GM12878 (cell line): ENCODE measurements around the gene MTMR10. TPM values are rescaled to one million over a fixed set of nuclear protein-coding genes. Genes with fewer than 3 reads are reported as not detected.

Source experiments
- ATAC-seq: fragments of 200-7000 bp; cut with Tn5 transposase; 3 replicates; pipeline ENCODE4 v1.9.1; 2020; ENCODE audit warnings: mild to moderate bottlenecking, moderate library complexity
- BruUV-seq: library from RNA; stranded (reverse); fragments of 400-500 nt; replicated peaks from 2 replicates; lab custom pipeline; 2021; lab: Mats Ljungman, UMichigan
- CTCF ChIA-PET: fragments of 300-600 bp; sonication (Branson Sonifier 250); formaldehyde crosslinking; extraction: SDS; loops from one replicate; lab custom pipeline; 2021; ENCODE audit warnings: inconsistent platforms; lab: Yijun Ruan, JAX
- POLR2A ChIA-PET: fragments of 350-600 bp; formaldehyde crosslinking; extraction: SDS; loops from one replicate; lab custom pipeline; 2021; ENCODE audit warnings: inconsistent platforms; lab: Charles Lee
- RAD21 ChIA-PET: fragments of 300-600 bp; sonication (Branson Sonifier 250); formaldehyde crosslinking; loops from one replicate; lab custom pipeline; 2023; ENCODE audit warnings: antibody characterized with exemption; ENCODE audit not compliant: unreplicated experiment; lab: Charles Lee
- SMC1A ChIA-PET: fragments of 300-600 bp; sonication (Branson Sonifier 250); formaldehyde crosslinking; loops from one replicate; lab custom pipeline; 2023; ENCODE audit not compliant: unreplicated experiment, uncharacterized antibody; lab: Charles Lee
- DNase-seq: peaks from one replicate; pipeline ENCODE4 v3.0.0-alpha.2; 2011; ENCODE audit warnings: low read depth, low spot score
- FAIRE-seq: peaks from 3 replicates; lab custom pipeline; 2011; peaks lifted over from hg19 to GRCh38; lab: Jason Lieb, UNC
- H2AFZ ChIP-seq: 2 replicates; pipeline ENCODE4 v1.6.0; 2011; ENCODE audit warnings: low read depth, low read length, control low read depth; ENCODE audit not compliant: control insufficient read depth
- H3K27ac ChIP-seq: 2 replicates; pipeline ENCODE4 v1.5.1; 2011; ENCODE audit warnings: control low read depth; ENCODE audit not compliant: control insufficient read depth, insufficient read depth
- H3K27me3 ChIP-seq, 2 experiments: replicated peaks in 1 of 2; 2 replicates each; pipeline versions ENCODE4 v1.6.0 to v1.6.1; 2011; ENCODE audit warnings: low read length in 1 of 2; ENCODE audit not compliant: control insufficient read depth in 2 of 2, insufficient read depth in 2 of 2
- H3K36me3 ChIP-seq, 2 experiments: 2 replicates each; pipeline ENCODE4 v1.5.1; 2011; ENCODE audit warnings: low read length in 1 of 2; ENCODE audit not compliant: control insufficient read depth in 2 of 2, insufficient read depth in 2 of 2
- H3K4me1 ChIP-seq: 2 replicates; pipeline ENCODE4 v1.6.1; 2011; ENCODE audit warnings: mild to moderate bottlenecking, low read length, moderate library complexity, mixed read lengths; ENCODE audit not compliant: control insufficient read depth, insufficient read depth
- H3K4me2 ChIP-seq: 2 replicates; pipeline ENCODE4 v1.6.0; 2011; ENCODE audit warnings: control low read depth; ENCODE audit not compliant: control insufficient read depth, insufficient read depth
- H3K4me3 ChIP-seq: fragments of 200-600 bp; sonication (generic); 2 replicates; pipeline ENCODE4 v1.5.1; 2016
- H3K79me2 ChIP-seq: 2 replicates; pipeline ENCODE4 v1.6.0; 2011; ENCODE audit warnings: low read length; ENCODE audit not compliant: control insufficient read depth, insufficient read depth
- H3K9ac ChIP-seq: 2 replicates; pipeline ENCODE4 v1.8.0; 2011; ENCODE audit warnings: low read length, control low read depth, mixed read lengths; ENCODE audit not compliant: control insufficient read depth, insufficient read depth
- H3K9me3 ChIP-seq: replicated peaks from 3 replicates; pipeline ENCODE4 v1.5.1; 2011; ENCODE audit warnings: mild to moderate bottlenecking, low read length; ENCODE audit not compliant: control insufficient read depth, insufficient read depth
- H4K20me1 ChIP-seq: 2 replicates; pipeline ENCODE4 v1.6.0; 2011; ENCODE audit not compliant: control insufficient read depth, insufficient read depth
- CREM ChIP-seq: IDR thresholded peaks from 2 replicates; pipeline ENCODE4 v1.6.1; 2014; ENCODE audit warnings: antibody characterized with exemption, low read depth
- EP300 ChIP-seq, 2 experiments: fragments of 150-350 bp in 1 of 2; IDR thresholded peaks; 2 replicates each; pipeline ENCODE4 v1.6.1; 2011 to 2012; ENCODE audit warnings: low read depth in 2 of 2, low read length in 2 of 2, borderline replicate concordance in 1 of 2, improper control_type of control experiment in 1 of 2, inconsistent platforms in 1 of 2; ENCODE audit not compliant: control insufficient read depth in 1 of 2
- NFXL1 ChIP-seq: fragments of 450-650 bp; IDR thresholded peaks from 2 replicates; pipeline ENCODE4 v1.6.1; 2017; ENCODE audit warnings: antibody characterized with exemption, mild to moderate bottlenecking, borderline replicate concordance
- SMAD1 ChIP-seq: fragments of 450-650 bp; IDR thresholded peaks from 2 replicates; pipeline ENCODE4 v1.6.1; 2018; ENCODE audit warnings: mild to moderate bottlenecking, low read depth; ENCODE audit not compliant: partially characterized antibody
- SUPT20H ChIP-seq: IDR thresholded peaks from 2 replicates; pipeline ENCODE4 v1.6.1; 2011; ENCODE audit warnings: low read depth, mild to moderate bottlenecking, low read length, moderate library complexity, borderline replicate concordance; ENCODE audit not compliant: control insufficient read depth
- YBX1 ChIP-seq: fragments of 450-650 bp; IDR thresholded peaks from 2 replicates; pipeline ENCODE4 v1.6.1; 2016; ENCODE audit warnings: antibody characterized with exemption
- ZBTB40 ChIP-seq: fragments of 450-650 bp; IDR thresholded peaks from 2 replicates; pipeline ENCODE4 v1.6.1; 2016; ENCODE audit warnings: mild to moderate bottlenecking, moderate library complexity, borderline replicate concordance
- in situ Hi-C: fragments of 300-500 bp; cut with MboI; formaldehyde crosslinking; loops from 9 replicates; pipeline ENCODE4 v1.14.3; 2018; ENCODE audit warnings: mixed read lengths
- intact Hi-C: fragments of 100-400 bp; cut with micrococcal nuclease; formaldehyde crosslinking; loops from one replicate; pipeline ENCODE4 v1.14.2; 2022; ENCODE audit not compliant: unreplicated experiment
- polyA plus RNA-seq, 11 experiments: library from polyadenylated mRNA; depleted of rRNA in 4 of 11; unstranded in 6 of 11; stranded (reverse) in 5 of 11; fragments of >200 nt; fragmentation: Nextera tagmentation in 4 of 11; fragmentation: Illumina TruSeq in 1 of 11; extraction: Ambion mirVana in 4 of 11; extraction: Trizol in 1 of 11; gene quantifications; 1 replicate in 1 of 11; 2 replicates in 10 of 11; pipeline versions ENCODE4 v1.2.1 to v1.2.3, GENCODE V29; 2011 to 2016; ENCODE audit warnings: inconsistent platforms in 2 of 11, missing spikeins in 2 of 11, low read depth in 1 of 11
- total RNA-seq, 4 experiments: library from RNA; depleted of rRNA in 3 of 4; stranded (reverse); fragments of >200 nt in 3 of 4; fragmentation: Illumina TruSeq in 1 of 4; extraction: Trizol in 1 of 4; gene quantifications; 2 replicates each; pipeline versions ENCODE4 v1.2.1 to v1.2.3, GENCODE V29; 2013 to 2021

MTMR10 gene
- total and polyA plus RNA-seq, 10 of the 15 experiments (the other 5 are each of a cell fraction or from before 2014, with no cell fraction given): 1.9 to 13.6 (median 8.9) TPM

GRCh38 chr15:30933293-30933692, 58.1 kb downstream of the MTMR10 start:
- Histone ChIP-seq H3K79me2 (no peaks in the 10 kb centered on the region), H3K4me3 (no peak overlapping the region), H3K4me1 (peaks cover 6% of the 10 kb centered on the region), H3K27me3 (no peaks in the 10 kb centered on the region), H2AFZ (no peak overlapping the region), H3K4me2 (no peak overlapping the region), H4K20me1 (no peaks in the 10 kb centered on the region), H3K36me3 (peaks cover 6 to 12% of the 10 kb centered on the region in 2 experiments), H3K9me3 (no peaks in the 10 kb centered on the region), H3K27ac (no peak overlapping the region), H3K9ac (no peak overlapping the region)
- POLR2A ChIA-PET: no interaction called here
- CTCF ChIA-PET: no interaction called here
- FAIRE-seq: no peak
- BruUV-seq: no TSS peak
- in situ Hi-C loops: no loop called here
- RAD21 ChIA-PET: no interaction called here
- no peak for DNase-seq
- intact Hi-C loops: no loop called here
- no peak for TF ChIP-seq NFXL1
- no peak for TF ChIP-seq SUPT20H
- TF ChIP-seq YBX1: no peak
- no peak for TF ChIP-seq EP300 (IDR thresholded peaks at IDR 0.05; ENCODE audit: borderline replicate concordance in 1 of 2, control insufficient read depth in 1 of 2, low read depth in 2 of 2, low read length in 2 of 2)
- TF ChIP-seq CREM: no peak
- no peak for TF ChIP-seq SMAD1
- no peak for TF ChIP-seq ZBTB40
- SMC1A ChIA-PET: no interaction called here
- ATAC-seq: no peak
